NCI-H1092 (cell line): Measurements from ENCODE around the gene HDGFL2.

ENCODE experiments used
- DNase-seq: peaks from one replicate; lab custom pipeline; 2025; lab: John Stamatoyannopoulos, UW

The HDGFL2 gene

GRCh38 chr19:4499318-4499717, 27.2 kb downstream of the HDGFL2 start:
- DNase-seq, result no peak

- DNase-seq, result no peak
These were observed 27.8 kb downstream of the HDGFL2 start for GRCh38 chr19:4499855-4500254.

- DNase-seq, result no peak
These were observed 28.9 kb downstream of the HDGFL2 start for GRCh38 chr19:4500841-4501591.

GRCh38 chr19:4501691-4502090, 29.6 kb downstream of the HDGFL2 start:
- no peak for DNase-seq

- no peak for DNase-seq
These were observed 30.4 kb downstream of the HDGFL2 start for GRCh38 chr19:4502282-4503131.

GRCh38 chr19:4503132-4503824, 31.2 kb downstream of the HDGFL2 start:
- DNase-seq, result no peak

GRCh38 chr19:4503825-4504170, 31.7 kb downstream of the HDGFL2 start:
- DNase-seq, result no peak

GRCh38 chr19:4504297-4504701, 32.2 kb downstream of the HDGFL2 start:
- no peak for DNase-seq

- no peak for DNase-seq
These were observed 32.9 kb downstream of the HDGFL2 start for GRCh38 chr19:4504891-4505569.

GRCh38 chr19:4505570-4506448, 33.7 kb downstream of the HDGFL2 start:
- no peak for DNase-seq

- DNase-seq, result no peak
These were observed 34.5 kb downstream of the HDGFL2 start for GRCh38 chr19:4506449-4507149.

GRCh38 chr19:4507150-4507452, 35.0 kb downstream of the HDGFL2 start:
- DNase-seq, result no peak

GRCh38 chr19:4507804-4508203, 35.7 kb downstream of the HDGFL2 start:
- no peak for DNase-seq

GRCh38 chr19:4508698-4509097, 36.6 kb downstream of the HDGFL2 start:
- peak; percentile 29 for DNase-seq

GRCh38 chr19:4510435-4511255, 38.5 kb downstream of the HDGFL2 start:
- DNase-seq, result no peak

GRCh38 chr19:4511300-4512054, 39.4 kb downstream of the HDGFL2 start:
- DNase-seq, result no peak

GRCh38 chr19:4512070-4512469, 40.0 kb downstream of the HDGFL2 start:
- DNase-seq, result no peak

GRCh38 chr19:4513248-4513647, 41.2 kb downstream of the HDGFL2 start:
- DNase-seq, result no peak

GRCh38 chr19:4515732-4516131, 43.6 kb downstream of the HDGFL2 start:
- no peak for DNase-seq
